ENCODE data around the gene PIWIL4.

PIWIL4 gene

GRCh38 chr11:94567181-94567670 lies at the start of gene PIWIL4:
PIWIL4 (plus strand) TSS chr11:94567368; CDS start chr11:94567519, 151 bp downstream.
- no peak within 1 kb of the TSS for H3K4me3 ChIP-seq (replicated peaks in 1 of 2; ENCODE audit: low read depth in 2 of 2, low read length in 2 of 2)
- TF ChIP-seq, protein P1, sequence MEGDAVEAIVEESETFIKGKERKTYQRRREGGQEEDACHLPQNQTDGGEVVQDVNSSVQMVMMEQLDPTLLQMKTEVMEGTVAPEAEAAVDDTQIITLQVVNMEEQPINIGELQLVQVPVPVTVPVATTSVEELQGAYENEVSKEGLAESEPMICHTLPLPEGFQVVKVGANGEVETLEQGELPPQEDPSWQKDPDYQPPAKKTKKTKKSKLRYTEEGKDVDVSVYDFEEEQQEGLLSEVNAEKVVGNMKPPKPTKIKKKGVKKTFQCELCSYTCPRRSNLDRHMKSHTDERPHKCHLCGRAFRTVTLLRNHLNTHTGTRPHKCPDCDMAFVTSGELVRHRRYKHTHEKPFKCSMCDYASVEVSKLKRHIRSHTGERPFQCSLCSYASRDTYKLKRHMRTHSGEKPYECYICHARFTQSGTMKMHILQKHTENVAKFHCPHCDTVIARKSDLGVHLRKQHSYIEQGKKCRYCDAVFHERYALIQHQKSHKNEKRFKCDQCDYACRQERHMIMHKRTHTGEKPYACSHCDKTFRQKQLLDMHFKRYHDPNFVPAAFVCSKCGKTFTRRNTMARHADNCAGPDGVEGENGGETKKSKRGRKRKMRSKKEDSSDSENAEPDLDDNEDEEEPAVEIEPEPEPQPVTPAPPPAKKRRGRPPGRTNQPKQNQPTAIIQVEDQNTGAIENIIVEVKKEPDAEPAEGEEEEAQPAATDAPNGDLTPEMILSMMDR (IDR thresholded peaks at IDR 0.05; ENCODE audit: low read depth, low read length) = no peak
- DNase-seq (ENCODE audit: low read depth in 2 of 2) = no peak

DNA sequence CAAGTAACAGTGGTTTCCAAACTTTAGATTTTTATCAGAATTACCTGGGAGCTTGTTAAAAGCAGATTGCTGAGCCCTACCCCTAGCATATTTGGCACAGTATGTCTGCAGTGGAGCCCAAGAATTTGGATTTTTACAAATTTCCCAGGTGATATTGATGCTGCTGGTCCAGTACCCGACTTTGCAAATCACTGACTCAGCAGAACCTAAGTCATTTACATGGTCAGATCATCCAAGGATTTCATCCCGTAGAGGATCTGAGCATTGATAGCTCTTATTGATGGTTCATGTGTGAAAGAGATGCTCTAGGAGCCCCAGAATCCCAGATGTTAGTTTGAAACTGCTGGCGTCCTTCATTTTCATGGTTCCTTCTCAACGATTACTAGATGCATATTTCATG lies 48.9 kb upstream of the PIWIL4 start:
- no peak overlapping the region for H3K4me3 ChIP-seq (replicated peaks in 1 of 2; ENCODE audit: low read depth in 2 of 2, low read length in 2 of 2)
- TF ChIP-seq, protein P1 (IDR thresholded peaks at IDR 0.05; ENCODE audit: low read depth, low read length) = no peak
- DNase-seq (ENCODE audit: low read depth in 2 of 2) = no peak

GRCh38 chr11:94519478-94520084 lies 47.6 kb upstream of the PIWIL4 start:
- no peak overlapping the region for H3K4me3 ChIP-seq (replicated peaks in 1 of 2; ENCODE audit: low read depth in 2 of 2, low read length in 2 of 2)
- TF ChIP-seq, protein P1 (IDR thresholded peaks at IDR 0.05; ENCODE audit: low read depth, low read length) = peak; percentile 56
- peak; percentile 49 to 62 for DNase-seq (ENCODE audit: low read depth in 2 of 2)

- TF ChIP-seq, protein P1 (IDR thresholded peaks at IDR 0.05; ENCODE audit: low read depth, low read length) = peak; percentile 63
- no peak overlapping the region for H3K4me3 ChIP-seq (replicated peaks in 1 of 2; ENCODE audit: low read depth in 2 of 2, low read length in 2 of 2)
- peak; percentile 18 to 49 for DNase-seq (ENCODE audit: low read depth in 2 of 2)
These were observed 45.5 kb upstream of the PIWIL4 start for GRCh38 chr11:94521684-94522083.

GRCh38 chr11:94524341-94524740 lies 42.8 kb upstream of the PIWIL4 start:
- no peak for DNase-seq (ENCODE audit: low read depth in 2 of 2)
- H3K4me3 ChIP-seq (replicated peaks in 1 of 2; ENCODE audit: low read depth in 2 of 2, low read length in 2 of 2) = no peak overlapping the region
- TF ChIP-seq, protein P1 (IDR thresholded peaks at IDR 0.05; ENCODE audit: low read depth, low read length) = no peak

DNA sequence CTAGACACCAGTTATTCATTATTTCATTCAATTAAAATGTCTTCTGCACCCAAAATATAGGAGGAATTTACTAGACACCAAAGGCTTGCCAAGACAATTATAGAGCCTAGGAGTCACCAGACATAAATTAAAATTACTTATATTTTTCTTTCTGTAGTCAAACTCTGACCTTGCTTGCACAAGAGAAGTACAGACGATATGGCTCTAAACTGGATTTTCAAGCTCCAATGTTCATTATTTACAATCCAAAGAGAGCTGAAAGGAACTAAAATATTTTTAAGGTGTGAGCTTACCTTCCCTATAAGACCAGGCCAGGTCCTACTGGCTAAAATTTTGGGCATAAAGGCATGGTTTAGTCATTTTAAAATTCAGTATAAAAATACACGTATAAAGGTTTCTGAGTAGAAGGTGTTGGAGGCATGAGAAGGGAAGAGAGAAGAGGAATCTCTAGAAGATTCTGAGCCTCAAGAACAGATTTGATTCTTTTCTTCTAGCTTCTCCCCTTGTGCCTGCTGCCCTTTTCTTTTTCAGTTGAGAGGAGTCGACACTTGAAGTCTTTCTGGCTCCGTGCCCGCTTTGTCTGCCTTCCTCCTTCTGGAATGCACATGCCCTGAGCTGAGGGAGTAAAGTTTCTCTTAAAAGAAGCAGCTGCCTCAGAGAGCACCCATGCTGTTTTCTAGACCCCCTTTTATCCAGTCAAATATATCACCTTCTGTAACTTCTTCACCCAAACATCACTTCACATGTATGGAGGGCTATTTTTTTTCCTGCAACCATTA lies 41.4 kb upstream of the PIWIL4 start:
- TF ChIP-seq, protein P1 (IDR thresholded peaks at IDR 0.05; ENCODE audit: low read depth, low read length) = no peak
- DNase-seq (ENCODE audit: low read depth in 2 of 2) = peak; percentile 84 to 89
- no peak overlapping the region for H3K4me3 ChIP-seq (replicated peaks in 1 of 2; ENCODE audit: low read depth in 2 of 2, low read length in 2 of 2)

Data from cardiac fibroblast (primary cell).